Colonic mucosa (tissue), 4 donors: Measurements from ENCODE around the gene SPRR2B. TPM values are rescaled to one million over a fixed set of nuclear protein-coding genes. Genes with fewer than 3 reads are reported as not detected.
"Not testable (repeated sequence)": the region's sequence is repeated elsewhere in the genome, so short reads cannot be mapped to it uniquely, and the experiment has no call there.

Experiments
- DNase-seq: peaks from one replicate; pipeline ENCODE4 v3.0.0-alpha.2; 2020
- H3K27ac ChIP-seq: fragments of 200-600 bp; one replicate; pipeline ENCODE4 v1.8.0; 2021
- H3K27me3 ChIP-seq: fragments of 200-600 bp; one replicate; pipeline ENCODE4 v1.8.0; 2021
- H3K36me3 ChIP-seq: fragments of 200-600 bp; one replicate; pipeline ENCODE4 v1.8.0; 2021
- H3K4me1 ChIP-seq: fragments of 200-600 bp; one replicate; pipeline ENCODE4 v1.8.0; 2021; ENCODE audit warnings: mild to moderate bottlenecking
- H3K4me3 ChIP-seq: fragments of 200-600 bp; one replicate; pipeline ENCODE4 v1.8.0; 2021
- H3K9ac ChIP-seq, 2 donors: one replicate each; pipeline ENCODE4 v1.7.0; 2013; ENCODE audit warnings: control low read depth in 2 of 2, low read depth in 2 of 2, low read length in 2 of 2
- H3K9me3 ChIP-seq: fragments of 200-600 bp; one replicate; pipeline ENCODE4 v1.8.0; 2021
- intact Hi-C: fragments of 100-400 bp; cut with DNase I; formaldehyde crosslinking; loops from one replicate; pipeline ENCODE4 v1.14.1; 2022
- total RNA-seq, 2 donors: library from RNA; stranded (reverse); fragmentation: NEBNext Ultra II Directional in 1 of 2; extraction: Animal tissue kit (Norgen Biotek cat#: 25700) in 1 of 2; gene quantifications; one replicate each; pipeline ENCODE4 v1.2.1, GENCODE V29; 2021
- TF ChIP-seq, protein P1 (sequence below): fragments of 200-600 bp; IDR thresholded peaks from one replicate; pipeline ENCODE4 v1.8.0; 2022; ENCODE audit warnings: antibody characterized with exemption, mild to moderate bottlenecking
- donor health status: healthy.
- donor health status: DM: no; HTN: no; CAD: no.
- donor health status: DM: no; HTN: no; CAD: no.

SPRR2B gene
- total RNA-seq, 2 donors from 2014 or later, result not detected

DNA sequence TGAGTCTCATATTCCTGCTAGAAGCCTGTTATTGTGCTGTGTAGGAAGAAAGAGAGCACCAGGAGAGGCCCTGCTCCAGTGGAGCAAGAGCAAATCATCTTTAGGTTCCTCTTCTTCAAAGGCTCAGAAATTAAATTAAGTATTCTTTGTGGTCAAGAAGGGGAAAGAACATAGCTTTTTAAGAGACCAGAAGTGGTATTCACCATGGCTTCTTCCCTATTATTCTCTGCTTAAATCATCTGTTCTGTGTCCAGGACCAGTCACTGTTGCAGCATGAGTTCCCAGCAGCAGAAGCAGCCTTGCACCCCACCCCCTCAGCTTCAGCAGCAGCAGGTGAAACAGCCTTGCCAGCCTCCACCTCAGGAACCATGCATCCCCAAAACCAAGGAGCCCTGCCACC is 39.3 kb downstream of the SPRR2B start:
- Histone ChIP-seq H3K4me3 (no peak overlapping the region), H3K9ac (no peak overlapping the region), H3K27ac (no peak overlapping the region), H3K9me3 (no peaks in the 10 kb centered on the region), H3K4me1 (no peaks in the 10 kb centered on the region), H3K27me3 (no peaks in the 10 kb centered on the region), H3K36me3 (no peaks in the 10 kb centered on the region)
- intact Hi-C loops, result no loop called here
- TF ChIP-seq, protein P1, sequence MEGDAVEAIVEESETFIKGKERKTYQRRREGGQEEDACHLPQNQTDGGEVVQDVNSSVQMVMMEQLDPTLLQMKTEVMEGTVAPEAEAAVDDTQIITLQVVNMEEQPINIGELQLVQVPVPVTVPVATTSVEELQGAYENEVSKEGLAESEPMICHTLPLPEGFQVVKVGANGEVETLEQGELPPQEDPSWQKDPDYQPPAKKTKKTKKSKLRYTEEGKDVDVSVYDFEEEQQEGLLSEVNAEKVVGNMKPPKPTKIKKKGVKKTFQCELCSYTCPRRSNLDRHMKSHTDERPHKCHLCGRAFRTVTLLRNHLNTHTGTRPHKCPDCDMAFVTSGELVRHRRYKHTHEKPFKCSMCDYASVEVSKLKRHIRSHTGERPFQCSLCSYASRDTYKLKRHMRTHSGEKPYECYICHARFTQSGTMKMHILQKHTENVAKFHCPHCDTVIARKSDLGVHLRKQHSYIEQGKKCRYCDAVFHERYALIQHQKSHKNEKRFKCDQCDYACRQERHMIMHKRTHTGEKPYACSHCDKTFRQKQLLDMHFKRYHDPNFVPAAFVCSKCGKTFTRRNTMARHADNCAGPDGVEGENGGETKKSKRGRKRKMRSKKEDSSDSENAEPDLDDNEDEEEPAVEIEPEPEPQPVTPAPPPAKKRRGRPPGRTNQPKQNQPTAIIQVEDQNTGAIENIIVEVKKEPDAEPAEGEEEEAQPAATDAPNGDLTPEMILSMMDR, result no peak
- no peak for DNase-seq

DNA sequence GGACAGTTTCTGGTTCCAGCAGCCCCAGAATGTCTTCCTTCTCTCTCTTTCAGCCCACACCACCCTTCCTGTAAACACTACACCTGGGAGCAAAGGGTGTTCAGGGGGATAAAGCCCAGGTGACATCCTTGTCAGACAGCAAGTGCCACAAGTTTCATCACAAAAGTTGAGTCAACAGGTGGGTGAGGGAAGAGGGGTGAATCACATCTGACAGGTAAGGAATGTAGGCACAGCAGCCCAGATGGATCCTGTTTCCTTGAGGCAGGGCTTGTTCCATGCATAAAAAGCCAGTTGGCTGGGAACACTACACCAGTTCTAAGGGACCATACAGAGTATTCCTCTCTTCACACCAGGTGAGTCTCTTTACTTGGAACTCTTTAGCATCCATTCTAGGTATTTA is 40.5 kb downstream of the SPRR2B start, which contains the start of gene SPRR1B:
TSS of gene SPRR1B (plus strand) at position 309 of the 400 bp plus-strand sequence. CDS start 1,143 bp downstream, outside the sequence.
- DNase-seq, result no peak
- Histone ChIP-seq H3K4me3 (no peak within 1 kb of the TSS), H3K27me3 (no peaks in the 10 kb centered on the region), H3K9me3 (no peaks in the 10 kb centered on the region), H3K4me1 (no peaks in the 10 kb centered on the region), H3K27ac (no peak within 1 kb of the TSS), H3K36me3 (no peaks in the 10 kb centered on the region), H3K9ac (no peak within 1 kb of the TSS)
- TF ChIP-seq, protein P1, result no peak
- intact Hi-C loops, result no loop called here

DNA sequence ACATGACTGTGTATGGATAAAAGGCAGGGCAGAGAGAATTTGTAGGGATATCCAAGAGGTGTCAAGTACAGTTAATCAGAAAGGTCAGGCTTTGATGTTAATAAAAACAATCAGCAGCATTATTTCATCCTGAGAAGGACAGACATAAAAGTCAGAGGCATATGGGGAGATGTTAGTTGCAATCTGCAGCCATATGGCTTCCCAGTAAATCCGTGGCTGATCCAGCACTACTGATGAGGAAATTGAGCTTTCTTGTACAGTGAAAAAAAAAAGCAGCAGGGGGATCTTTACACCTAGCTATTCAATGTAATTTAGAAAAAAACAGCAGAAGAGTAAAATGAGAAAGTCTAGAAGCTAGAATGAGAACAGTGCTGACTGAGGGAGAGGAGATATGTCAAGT is 42.6 kb downstream of the SPRR2B start:
- intact Hi-C loops, result no loop called here
- Histone ChIP-seq H3K9me3 (no peaks in the 10 kb centered on the region), H3K27me3 (no peaks in the 10 kb centered on the region), H3K4me1 (no peaks in the 10 kb centered on the region), H3K27ac (no peak overlapping the region), H3K36me3 (no peaks in the 10 kb centered on the region), H3K4me3 (no peak overlapping the region), H3K9ac (no peak overlapping the region)
- no peak for DNase-seq
- TF ChIP-seq, protein P1, result no peak

DNA sequence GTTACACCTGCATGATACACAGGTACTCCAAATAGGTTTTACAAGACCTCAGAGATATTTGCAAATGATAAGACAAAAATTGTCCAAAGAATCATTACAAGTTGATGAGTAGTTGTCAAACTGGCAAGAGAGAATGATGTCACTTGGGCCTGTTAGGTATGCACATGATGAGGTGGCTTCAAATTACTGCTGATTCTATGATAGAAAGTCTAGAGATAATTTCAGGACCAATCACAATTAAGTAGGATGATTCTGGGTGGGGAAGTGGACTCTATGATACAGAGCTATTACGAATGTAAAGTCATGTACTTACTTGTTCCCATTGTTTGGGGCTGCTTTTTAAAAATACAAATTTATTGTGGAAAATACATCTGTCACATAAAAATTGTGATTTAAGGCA is 45.6 kb downstream of the SPRR2B start:
- intact Hi-C loops, result no loop called here
- DNase-seq, result no peak
- Histone ChIP-seq H3K4me3 (no peak overlapping the region), H3K36me3 (no peaks in the 10 kb centered on the region), H3K9ac (no peak overlapping the region), H3K27ac (no peak overlapping the region), H3K4me1 (no peaks in the 10 kb centered on the region), H3K27me3 (no peaks in the 10 kb centered on the region), H3K9me3 (no peaks in the 10 kb centered on the region)
- TF ChIP-seq, protein P1, result no peak

DNA sequence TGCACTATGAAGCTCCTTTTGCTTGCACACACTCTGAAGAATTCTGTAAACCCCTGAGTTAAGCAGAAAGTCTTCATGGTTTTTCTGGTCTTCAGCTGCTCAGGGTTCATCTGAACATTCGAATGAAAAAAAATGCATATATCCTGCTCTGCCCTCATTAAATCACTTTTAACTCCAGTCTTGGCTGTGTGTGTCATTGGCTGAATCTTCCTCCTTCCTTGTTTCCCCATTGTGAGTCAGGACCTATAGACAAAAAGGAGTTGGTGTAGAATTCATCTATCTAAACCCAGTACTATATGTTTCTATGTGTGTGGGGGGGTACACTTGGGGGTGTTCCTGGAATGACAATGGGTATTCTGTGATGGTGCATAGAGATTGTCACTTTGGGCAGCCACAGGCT is 47.0 kb downstream of the SPRR2B start:
- no peak overlapping the region for H3K27ac ChIP-seq
- no peaks in the 10 kb centered on the region for H3K4me1 ChIP-seq
- no peaks in the 10 kb centered on the region for H3K27me3 ChIP-seq
- no peak overlapping the region for H3K9ac ChIP-seq
- no peaks in the 10 kb centered on the region for H3K36me3 ChIP-seq
- no peak overlapping the region for H3K4me3 ChIP-seq
- TF ChIP-seq, protein P1, result no peak
- intact Hi-C loops, result no loop called here
- no peaks in the 10 kb centered on the region for H3K9me3 ChIP-seq
- DNase-seq, result no peak

DNA sequence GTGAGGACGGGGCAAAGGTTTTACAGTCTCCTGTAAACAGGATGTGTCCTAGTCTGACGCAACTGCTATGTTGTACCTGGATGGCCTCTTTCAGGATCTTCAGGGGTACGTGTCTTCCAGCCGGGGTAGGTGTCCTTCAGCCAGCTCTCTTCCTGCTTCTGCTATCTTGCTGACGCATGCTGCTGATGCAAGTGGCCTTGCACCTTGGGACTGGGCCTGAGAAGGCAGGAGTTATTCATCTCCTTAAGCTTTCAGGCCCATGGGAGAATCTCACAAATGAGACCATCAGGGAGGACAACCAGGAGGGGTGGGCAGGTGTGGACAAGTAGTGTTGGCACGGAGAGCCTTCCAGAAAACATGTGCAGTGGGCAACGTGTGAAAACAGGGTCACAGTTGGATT is 48.3 kb downstream of the SPRR2B start:
- no peaks in the 10 kb centered on the region for H3K36me3 ChIP-seq
- H3K27me3 ChIP-seq, result no peaks in the 10 kb centered on the region
- no peak overlapping the region for H3K27ac ChIP-seq
- TF ChIP-seq, protein P1, result no peak
- H3K4me3 ChIP-seq, result no peak overlapping the region
- DNase-seq, result no peak
- H3K4me1 ChIP-seq, result no peaks in the 10 kb centered on the region
- H3K9ac ChIP-seq, result no peak overlapping the region
- H3K9me3 ChIP-seq, result no peaks in the 10 kb centered on the region
- intact Hi-C loops, result no loop called here

DNA sequence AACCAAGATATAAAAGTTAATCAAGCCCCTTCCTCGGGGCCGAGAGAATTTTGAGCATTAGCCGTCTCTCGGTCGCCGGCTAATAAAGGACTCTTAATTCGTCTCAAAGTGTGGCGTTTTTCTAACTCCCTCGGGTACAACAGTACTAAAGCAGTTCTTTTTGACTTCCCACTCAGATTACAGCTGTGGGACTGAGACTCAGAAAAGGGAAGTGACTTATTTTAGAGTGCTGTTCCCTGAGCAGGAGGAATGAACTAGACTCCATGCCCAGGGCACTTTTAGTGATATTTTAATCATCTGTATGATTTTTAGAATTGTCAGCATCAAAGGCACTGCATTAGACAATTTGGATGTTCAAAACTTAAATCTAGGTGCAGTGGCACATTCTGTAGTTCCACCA is 49.1 kb downstream of the SPRR2B start:
- intact Hi-C loops, result not testable (repeated sequence)

DNA sequence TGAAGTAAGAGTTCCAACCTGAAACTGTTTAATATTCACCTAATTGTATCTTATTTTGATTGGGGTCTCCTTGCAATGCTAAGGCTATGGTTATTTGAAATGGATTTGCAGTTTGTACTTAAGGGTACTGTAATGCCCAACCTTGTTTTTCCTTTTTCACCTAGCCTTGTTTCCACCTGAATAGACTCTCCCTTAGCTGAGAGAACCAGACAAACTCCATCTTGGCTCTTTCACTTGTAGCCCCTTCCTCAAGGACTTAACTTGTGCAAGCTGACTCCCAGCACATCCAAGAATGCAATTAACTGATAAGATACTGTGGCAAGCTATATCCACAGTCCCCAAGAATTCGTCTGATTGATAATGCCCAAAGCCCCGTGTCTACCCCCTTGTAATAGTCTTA is 49.6 kb downstream of the SPRR2B start:
- intact Hi-C loops, DNase-seq, H3K36me3 ChIP-seq, H3K4me3 ChIP-seq, H3K27me3 ChIP-seq, H3K4me1 ChIP-seq, H3K27ac ChIP-seq, H3K9ac ChIP-seq, H3K9me3 ChIP-seq: not testable (repeated sequence)

More for the DNA sequence above, 49.1 kb downstream of the SPRR2B start:
- H3K27me3 ChIP-seq, H3K36me3 ChIP-seq, H3K27ac ChIP-seq, H3K9ac ChIP-seq, H3K9me3 ChIP-seq, H3K4me1 ChIP-seq, DNase-seq, H3K4me3 ChIP-seq: not testable (repeated sequence)
